Transverse colon (tissue), 4 donors: ENCODE measurements around the gene RAPGEF4.

Experiments used
- CTCF ChIP-seq, 5 experiments: fragments of 200-600 bp in 3 of 5; fragments of 450-650 bp in 2 of 5; sonication (generic) in 3 of 5; IDR thresholded peaks; 1 replicate in 2 of 5; 2 replicates in 3 of 5; pipeline ENCODE4 v1.5.1; 2016 to 2017; ENCODE audit warnings: antibody characterized with exemption in 5 of 5, inconsistent platforms in 3 of 5, mild to moderate bottlenecking in 2 of 5, moderate library complexity in 1 of 5
- POLR2AphosphoS5 ChIP-seq, 3 donors: sonication (generic); formaldehyde crosslinking; IDR thresholded peaks; one replicate each; pipeline ENCODE4 v1.6.1; 2016; ENCODE audit warnings: antibody characterized with exemption in 3 of 3

- TF ChIP-seq CTCF (IDR thresholded peaks at IDR 0.05) (no peak), POLR2AphosphoS5 (IDR thresholded peaks at IDR 0.05) (no peak)
Measured at GRCh38 chr2:172869861-172870260, 134.2 kb downstream of the RAPGEF4 start.
